SW480 (cell line): Measurements from ENCODE around the gene VAV1.
A peak's percentile ranks its signal among the peaks of the same experiment; 100 is the strongest.
"Not testable (repeated sequence)": the region's sequence is repeated elsewhere in the genome, so short reads cannot be mapped to it uniquely, and the experiment has no call there.

Experiments used
- DNase-seq: peaks from one replicate; pipeline ENCODE4 v3.0.0-alpha.2; 2016; ENCODE audit warnings: low spot score

The VAV1 gene

DNA sequence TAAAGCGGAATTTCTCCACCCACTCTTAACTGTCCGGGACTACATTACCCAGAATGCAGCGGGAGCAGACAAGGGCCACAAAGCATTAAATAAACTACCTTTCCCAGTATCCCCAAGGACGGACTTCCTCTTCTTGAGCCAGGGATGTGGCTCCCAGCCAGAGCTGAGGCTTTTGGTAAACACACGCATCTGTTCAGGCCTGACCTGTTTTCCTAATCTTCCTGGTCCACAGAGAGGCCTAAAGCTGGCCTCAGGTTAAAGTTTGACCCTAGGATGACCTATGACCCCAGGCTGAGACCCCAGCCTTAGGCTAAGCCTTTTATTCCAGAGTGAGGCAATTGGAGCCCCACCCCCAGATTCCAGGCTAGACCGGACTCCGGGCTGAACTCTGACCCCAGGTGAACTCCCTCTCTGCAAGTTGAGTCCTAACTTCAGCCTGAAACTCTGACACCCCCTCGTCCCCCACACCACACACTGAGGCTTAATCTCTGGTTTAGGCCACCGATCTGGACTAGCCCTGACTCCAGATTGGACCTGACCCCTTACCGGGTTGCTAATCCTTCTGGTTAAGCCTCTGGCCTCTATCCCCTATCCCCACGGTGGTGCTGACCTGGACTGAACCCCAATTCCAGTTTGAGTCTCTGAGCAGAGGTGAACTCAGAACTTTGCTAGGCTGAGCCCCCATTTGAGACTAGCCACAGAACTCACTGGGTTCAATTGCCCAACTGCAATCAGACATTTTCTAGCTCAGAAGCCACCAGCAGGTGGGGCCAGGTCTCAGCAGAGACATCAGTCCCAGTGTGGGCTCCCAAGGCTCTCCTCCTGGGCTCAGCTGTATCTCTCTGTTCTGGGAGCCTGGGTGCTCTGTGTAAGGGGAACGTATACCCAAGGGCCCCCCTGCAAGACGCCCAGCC is 34.4 kb upstream of the VAV1 start:
- DNase-seq, result peak; percentile 85

DNA sequence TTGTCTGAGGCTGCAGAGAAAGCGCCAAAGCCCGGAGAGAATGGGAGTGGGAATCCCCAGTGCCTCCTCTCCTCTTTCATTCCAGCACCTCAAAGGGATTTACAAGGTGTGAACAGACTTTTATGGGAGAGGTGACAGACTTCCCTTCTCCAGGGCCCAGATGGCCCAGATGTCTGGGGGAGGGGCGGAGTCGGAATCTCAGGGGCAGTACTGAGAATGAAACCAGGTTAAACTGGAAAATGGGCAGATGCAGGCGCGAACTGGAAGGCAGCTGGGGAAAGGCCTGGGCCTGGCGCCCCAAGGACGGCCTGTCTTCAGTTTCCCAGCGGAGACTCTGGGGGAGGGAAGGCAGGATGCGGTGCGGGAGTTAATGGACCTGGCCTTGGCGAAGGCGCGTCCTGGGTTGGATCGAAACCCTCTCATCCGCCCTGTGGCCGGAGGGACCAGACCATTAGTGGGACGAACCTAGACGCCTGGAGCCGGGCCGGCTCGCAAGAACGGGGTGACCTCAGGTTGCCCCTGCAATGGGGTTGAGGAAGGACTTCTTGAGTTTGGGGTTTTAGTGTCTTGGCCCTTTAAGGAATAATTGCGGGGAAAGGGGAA is 33.6 kb upstream of the VAV1 start:
- no peak for DNase-seq

DNA sequence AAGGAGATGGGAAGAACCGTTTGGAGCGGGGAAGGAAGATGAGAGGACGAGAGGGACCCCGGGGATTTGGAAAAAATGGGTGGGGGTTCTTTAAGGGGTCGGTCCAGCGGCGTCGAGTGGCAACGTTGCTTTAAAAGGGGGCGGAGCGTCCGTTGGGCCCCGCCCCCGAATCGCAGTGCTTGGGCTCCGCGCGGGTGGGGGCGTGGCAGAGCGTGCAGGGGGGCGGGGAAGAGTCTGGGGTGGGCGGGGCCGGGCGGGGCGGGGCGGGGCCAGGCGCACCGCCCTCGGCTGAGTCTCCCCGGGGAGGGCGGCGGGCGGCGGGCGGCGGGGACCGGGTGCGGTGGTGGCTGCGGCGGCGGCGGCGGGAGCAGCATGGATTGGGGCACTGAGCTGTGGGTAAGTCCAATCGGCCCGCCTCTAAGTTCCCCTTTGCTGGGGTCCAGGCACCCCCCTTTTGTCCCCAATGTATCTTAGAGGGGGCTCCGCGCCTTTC is 33.1 kb upstream of the VAV1 start, which contains the start of gene TRIP10:
Gene TRIP10, plus strand, starts transcription at position 291 of the 493 bp plus-strand sequence. Its CDS starts 82 bp downstream, at position 373.
- no peak for DNase-seq

DNA sequence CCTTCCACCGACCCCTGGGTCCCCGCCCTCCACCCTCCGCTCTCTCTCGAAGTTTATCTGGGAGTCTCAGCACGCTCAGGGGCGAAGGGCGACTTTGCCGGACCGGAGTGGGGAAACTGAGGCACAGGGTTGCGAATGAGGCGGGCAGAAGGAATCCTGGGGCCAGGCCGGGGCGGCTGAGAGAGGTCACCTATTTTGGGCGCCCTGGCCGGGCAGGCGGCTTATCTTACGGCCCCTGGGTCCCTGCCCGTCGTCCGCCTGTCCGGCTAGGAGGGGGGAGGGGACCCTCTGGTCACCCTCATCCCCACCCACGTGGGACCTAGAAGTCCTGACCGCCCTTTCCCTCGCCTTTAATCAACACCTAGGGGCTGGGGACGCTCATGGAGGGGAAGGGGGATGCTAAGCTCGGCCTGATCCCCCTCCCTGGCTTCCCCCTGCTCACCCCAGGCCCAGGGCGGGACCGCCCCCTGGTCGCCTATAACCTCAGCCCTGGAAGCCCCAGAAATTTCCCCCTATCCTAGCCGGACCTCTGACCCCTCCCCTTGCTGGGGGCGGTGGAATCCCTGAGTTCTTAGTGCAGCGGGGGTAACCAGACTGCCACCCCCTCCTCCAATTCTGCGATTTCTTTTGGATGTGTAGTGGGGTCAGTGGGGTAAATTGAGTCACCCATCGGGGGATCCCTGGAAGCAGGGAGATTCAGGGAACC is 32.5 kb upstream of the VAV1 start:
- no peak for DNase-seq

DNA sequence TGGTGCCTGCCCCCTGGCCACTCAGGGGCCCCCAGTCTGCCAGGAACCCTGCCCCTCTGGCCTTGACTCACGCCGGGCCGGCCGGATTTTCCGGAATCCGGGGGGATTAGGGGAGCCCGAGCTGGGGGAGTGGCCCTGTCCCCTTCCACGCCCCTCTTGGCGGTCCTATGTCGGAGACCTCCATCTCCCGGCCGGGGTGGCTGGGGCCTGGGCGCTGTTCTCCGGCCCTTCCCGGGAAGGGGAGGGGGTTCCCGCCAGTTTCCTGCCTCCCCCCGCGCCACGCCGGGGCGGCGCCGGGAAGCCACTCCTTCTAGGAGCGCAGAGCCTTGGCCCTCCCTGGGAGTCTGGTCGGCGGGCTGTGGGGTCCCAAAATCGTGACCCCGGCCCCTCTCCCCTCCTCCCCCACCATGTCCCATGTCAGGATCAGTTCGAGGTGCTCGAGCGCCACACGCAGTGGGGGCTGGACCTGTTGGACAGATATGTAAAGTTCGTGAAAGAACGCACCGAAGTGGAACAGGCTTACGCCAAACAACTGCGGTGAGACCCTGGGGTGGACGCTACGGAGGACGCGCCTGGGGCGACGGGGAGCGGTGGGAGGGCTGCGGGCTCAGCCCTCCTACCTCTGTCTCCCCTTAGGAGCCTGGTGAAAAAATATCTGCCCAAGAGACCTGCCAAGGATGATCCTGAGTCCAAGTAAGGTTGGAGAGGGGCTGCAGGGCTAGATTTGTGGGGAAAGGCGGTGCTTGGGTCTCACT is 31.7 kb upstream of the VAV1 start:
- no peak for DNase-seq

DNA sequence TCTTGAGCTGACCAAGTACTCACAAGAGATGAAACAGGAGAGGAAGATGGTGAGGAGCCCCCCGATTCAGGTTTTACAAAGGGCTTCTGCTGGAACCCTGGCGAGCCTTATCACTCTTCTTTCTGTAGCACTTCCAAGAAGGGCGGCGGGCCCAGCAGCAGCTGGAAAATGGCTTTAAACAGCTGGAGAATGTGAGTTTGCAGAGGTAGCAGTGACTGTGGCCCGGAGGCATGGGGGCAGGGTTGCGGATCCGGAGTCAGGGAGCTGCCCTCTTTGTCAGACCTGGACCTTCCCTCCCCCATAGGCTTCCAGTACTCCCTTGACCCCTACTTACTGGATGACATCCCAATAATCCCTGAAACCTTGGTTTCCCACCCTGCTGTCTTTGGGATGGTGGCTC is 29.4 kb upstream of the VAV1 start:
- no peak for DNase-seq

DNA sequence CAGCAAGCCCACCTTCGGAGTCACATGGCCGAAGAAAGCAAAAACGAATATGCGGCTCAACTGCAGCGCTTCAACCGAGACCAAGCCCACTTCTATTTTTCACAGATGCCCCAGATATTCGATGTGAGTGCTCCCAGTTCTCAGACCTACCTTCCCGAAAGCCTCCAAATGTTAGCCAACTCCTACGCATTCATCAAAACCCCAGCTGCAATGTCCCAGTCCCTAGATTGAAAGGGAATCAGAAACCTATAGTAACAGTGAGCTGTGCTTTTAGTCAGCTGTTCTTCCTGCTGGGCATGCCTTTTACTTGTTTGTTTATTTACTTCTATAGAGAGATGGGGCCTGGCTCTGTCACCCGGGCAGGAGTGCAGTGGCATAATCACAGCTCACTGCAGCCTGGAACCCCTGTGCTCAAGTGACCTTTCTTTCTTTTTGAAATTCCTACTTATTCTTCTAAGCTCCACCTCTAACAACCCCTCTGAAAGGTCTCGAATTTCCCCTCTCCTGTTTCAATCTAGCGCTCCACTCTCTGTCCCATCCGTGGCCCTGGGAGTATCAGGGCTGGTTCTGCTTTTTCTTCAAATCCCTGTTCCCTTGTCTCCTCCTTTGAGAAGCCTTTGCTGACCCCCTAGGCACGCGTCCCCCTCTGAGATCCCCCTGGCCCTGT is 28.7 kb upstream of the VAV1 start:
- no peak for DNase-seq

DNA sequence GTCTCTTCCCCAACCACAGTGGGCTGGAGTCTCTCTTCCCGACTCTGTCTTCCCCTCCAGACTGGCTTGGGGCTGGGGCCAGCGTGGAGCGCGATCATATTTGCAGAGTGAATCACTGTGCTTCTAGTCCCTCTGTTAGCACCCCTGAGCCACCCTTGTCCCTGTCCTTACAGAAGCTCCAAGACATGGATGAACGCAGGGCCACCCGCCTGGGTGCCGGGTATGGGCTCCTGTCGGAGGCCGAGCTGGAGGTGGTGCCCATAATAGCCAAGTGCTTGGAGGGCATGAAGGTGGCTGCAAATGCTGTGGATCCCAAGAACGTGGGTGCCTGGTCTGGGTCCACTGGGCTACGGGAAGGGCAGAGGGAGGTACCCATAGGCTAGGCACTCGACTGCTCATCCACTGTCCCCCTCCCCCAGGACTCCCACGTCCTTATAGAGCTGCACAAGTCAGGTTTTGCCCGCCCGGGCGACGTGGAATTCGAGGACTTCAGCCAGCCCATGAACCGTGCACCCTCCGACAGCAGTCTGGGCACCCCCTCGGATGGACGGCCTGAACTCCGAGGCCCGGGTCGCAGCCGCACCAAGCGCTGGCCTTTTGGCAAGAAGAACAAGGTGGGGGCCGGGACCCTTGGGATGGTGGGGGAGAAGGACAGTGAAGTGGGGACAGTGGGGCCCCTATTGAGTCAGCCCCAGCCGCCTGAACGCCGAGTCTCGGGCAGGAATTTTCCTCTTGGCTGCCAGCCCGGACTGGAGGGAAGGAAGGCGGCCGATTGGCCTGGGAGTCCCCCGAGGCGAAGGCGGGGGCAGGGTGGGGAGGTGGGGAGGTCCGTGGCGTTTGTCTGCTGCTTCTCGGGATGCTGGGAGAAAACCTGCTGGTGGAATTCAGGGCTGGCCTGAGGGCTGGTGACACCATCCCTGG is 27.9 kb upstream of the VAV1 start:
- DNase-seq, result no peak

DNA sequence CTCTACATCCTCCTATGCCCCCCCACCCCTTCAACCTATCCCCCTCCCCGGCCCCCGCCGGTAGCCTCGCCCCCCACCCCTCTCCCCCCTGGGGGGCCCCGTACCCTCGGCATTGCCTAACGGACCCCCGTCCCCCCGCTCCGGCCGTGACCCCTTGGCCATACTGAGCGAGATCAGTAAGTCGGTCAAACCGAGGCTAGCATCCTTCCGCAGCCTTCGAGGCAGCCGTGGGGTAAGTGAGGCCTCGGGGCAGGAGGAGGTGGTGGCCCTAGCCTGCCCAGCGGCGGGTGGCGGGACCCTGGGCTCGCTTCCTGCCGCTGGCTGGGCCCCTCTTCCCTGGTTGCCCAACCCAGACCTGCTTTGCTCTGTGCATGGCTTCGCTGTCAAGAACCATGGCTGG is 26.5 kb upstream of the VAV1 start:
- no peak for DNase-seq

DNA sequence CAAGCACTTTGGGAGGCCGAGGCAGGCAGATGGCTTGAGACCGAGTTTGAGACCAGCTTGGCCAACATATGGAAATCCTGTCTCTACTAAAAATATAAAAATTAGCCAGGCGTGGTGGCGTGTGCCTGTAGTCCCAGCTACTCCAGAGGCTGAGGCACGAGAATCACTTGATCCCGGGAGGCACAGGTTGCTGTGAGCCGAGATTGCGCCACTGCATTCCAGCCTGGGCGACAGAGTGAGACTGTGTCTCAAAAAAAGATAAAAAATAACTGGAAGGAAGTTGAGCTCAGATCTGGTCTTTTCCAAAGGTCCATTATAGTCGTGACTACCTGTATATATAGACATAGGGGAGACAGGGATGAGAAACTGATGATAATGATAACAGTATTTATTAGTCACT is 24.0 kb upstream of the VAV1 start:
- DNase-seq, result not testable (repeated sequence)

DNA sequence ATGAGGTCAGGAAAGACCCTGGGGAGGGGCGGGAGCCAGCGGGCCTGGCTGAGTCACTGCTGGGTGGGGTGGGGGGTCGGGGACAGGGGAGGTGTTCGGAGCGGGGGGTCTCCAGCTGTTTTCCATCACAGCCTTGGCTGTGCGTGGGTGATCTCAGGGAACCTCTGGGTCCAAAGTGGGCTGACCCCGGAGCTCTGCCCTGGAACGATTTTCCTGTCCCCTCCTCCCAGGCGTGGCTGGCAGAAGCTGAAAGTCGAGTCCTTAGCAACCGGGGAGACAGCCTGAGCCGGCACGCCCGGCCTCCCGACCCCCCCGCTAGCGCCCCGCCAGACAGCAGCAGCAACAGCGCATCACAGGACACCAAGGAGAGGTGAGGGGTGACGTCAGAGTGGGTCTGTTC is 22.4 kb upstream of the VAV1 start:
- DNase-seq, result no peak

DNA sequence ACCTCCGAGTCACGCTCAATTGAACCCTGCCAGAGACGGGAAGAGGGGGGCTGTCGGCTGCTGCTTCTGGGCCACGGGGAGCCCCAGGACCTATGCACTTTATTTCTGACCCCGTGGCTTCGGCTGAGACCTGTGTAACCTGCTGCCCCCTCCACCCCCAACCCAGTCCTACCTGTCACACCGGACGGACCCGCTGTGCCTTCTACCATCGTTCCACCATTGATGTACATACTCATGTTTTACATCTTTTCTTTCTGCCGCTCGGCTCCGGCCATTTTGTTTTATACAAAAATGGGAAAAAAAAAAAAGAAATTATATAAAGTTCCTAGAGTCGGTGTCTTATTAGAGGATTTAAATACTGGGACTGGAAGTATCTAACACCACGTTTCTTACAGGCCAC is 21.3 kb upstream of the VAV1 start:
- DNase-seq, result no peak

DNA sequence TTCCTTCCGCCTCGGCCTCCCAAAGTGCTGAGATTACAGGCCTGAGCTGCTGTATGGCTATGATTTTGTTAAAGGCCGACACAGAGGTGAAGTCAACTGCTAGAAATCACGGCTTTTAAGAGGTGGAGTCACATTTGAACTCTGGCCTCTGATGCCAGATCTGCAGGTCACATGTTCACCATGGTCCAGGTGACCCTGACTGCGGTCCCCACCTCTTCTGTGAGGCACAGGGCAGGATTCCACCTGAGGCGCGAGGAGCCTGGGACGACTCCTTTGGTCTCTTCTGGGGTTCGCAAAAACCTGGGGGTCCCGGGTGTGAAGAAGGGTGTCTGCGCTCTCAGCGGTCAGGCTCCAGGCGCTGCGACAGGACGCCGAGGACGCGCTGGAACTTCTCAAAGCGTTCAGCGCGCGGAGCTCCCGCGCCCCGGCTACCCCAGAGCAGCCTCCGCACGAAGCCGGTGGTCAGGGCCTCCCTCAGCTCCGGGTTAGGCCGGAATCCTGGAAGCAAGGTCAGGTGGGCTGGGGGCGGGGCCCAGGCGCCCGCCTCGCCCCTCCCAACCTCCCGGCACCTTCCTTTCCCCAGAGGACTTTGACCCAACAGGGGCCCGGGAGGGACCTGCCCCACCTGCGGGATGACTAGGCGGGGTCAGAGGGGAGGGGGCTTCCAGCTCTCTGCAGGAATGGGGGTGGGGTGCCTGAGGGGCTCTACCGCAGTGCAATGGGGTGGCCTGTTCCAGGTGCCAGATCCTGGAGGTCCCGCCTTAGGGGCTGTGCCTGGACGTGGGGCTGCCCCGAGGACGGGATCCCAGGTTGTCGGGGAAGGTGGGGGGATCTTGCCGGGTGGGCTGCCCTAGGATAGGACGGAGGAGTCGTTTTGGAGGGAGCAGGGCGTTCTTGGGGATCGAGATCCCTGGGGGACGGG is 20.0 kb upstream of the VAV1 start:
- DNase-seq, result no peak

DNA sequence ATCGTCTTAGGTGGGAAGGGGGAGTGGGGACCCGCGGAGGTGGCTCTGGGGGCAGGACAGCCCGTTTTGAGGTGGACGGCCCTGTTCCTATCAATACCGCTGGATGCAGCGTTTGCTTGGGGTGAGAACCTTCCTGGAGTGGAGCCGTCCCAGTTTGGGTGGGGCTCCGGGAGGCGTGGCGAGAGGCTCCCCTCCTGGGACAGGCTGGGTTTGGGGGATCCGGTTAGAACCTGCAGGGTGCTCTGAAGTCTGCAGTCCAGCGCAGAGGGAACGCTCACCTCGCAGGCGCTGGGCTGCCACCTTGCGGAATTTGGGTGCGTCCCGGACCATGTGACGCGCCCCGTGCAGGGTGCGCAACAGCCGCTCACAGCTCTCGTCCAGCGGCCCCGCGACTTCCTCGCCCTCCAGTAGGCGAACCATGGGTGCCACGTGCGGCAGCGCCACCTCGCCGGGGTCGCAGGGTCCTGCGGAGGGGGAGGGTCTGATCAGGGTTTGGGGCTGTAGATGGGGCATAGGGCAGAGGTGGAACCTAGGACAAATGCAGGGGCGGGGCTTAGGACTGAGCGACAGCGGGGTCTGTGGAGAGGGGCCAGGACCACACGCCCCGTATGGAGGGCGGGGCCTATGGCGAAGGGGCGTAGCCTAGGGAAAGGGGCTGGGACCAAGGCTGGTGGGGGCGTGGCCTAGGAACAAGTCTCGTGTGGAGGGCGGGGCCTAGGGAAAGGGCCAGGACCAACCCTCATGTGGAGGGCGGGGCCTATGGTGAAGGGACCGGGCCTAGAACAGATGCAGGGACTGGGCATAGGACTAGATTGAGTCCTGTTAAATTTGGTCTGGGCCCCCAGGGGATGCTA is 19.1 kb upstream of the VAV1 start:
- DNase-seq, result peak; percentile 92

DNA sequence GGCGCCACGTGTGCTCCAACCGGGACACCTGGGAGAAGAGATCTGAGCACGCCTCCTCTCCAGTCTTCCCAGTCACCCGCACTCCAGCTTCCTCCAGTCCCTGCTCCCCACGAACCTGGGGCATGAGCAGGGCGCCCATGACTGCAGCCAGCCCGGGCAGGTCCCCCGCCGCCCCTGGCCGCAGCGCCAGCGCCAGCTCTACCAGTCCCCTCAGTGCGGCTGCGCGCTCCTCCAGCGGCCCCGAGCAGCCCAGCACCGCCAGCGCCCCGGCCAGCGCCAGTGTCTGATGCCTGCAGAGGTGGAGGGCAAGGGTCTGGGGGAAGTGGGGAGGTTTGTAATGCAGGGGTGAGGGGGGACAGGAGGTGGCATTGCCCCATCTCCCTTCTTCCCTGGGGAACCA is 18.4 kb upstream of the VAV1 start:
- no peak for DNase-seq

DNA sequence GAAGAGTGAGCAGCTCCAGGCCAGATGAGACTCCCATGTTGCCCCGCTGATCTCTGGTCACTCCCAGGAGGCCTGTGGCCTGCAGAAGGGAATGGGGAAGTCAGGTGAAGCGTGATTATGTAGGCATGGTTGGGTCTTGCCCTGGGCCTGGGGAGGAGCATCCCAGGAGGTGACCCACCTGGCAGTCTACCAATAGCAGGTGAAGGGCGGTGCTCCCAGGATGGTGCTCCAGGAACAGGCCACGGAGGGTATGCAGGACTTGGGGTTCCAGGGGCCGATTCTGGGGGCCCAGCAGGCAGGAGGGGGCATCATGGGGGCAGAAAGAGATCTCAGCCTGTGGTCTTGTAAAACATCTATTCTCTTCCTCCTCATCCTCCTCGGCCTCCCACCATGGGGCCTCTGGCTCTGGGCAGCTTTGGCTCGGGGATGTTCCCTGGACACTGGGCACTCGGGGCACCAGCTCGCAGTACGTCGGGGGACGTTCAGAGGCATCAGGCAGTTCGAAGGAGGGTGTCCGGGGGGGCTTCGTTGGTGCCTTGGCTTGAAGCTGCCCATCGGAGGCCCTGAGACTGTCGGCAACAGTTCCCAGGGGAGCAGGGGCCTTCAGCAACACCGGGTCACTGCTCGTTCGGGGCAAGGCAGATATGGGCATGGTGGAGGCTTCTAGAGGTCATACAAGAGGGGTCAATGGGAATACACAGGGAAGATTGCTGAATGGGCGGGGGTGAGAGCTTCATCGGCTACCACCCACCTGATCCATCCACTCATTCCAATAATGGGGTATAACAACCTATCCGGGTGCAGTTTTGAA is 17.6 kb upstream of the VAV1 start:
- DNase-seq, result no peak

DNA sequence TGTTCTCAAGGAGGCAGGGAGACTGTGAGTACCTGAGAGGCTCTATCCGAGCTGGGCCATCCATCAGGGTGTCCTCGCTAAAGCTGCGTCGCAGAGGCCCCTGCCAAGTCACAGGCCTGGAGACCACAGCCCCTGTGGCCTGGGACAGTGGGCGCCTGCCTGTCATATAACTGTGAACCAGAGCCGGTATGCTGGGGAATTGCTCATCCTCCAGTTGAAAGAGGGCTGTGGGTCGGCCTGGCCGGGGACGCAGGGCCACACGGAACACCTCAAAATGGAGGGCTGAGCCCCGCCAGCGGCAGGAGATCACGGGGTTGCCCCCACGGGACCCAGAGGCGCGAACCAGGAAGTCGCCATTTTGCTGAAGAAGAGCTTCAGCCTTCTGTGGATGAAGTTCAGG is 11.9 kb upstream of the VAV1 start:
- no peak for DNase-seq
